Measurements from ENCODE around the gene CSK. TPM values are rescaled to one million over a fixed set of nuclear protein-coding genes. Genes with fewer than 3 reads are reported as not detected.

The CSK gene
- total and polyA plus RNA-seq, 2 of the 8 experiments (the other 6 are each of a cell fraction or from before 2014, with no cell fraction given) = 13.7 to 50.2 TPM

DNA sequence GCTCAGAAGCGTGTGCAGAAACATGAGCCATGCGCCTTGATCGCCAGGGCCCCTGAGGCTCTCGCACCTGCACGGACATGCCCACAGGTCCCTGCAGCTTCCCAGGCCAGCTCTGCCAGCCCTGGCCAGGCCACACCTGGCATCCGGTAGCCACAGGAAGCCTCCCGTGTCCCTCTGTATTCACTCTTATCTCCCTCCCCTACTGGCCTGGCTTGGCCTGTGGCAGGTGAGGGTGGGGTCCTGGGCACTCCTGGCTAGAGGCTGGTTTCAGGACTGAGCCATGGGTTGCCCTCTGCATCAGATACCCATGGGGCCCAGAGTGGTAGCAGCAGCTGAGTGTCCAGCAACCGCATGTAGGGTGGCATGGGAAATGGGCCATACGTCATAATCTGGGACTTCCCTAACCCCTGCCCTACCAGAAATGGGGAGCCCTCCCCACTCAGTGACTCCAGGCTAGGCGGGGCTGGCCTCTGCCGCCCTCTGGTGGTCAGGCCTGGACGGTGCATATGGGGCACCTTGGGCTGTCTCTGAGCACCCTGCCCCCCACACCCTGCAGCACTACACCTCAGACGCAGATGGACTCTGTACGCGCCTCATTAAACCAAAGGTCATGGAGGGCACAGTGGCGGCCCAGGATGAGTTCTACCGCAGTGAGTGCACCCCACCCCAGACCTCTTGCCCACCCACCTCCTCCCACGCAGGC is 18.1 kb downstream of the CSK start (continued):
- TF ChIP-seq NRF1 (IDR thresholded peaks at IDR 0.05; ENCODE audit: low read depth, low read length) = no peak
- TF ChIP-seq, protein P1, sequence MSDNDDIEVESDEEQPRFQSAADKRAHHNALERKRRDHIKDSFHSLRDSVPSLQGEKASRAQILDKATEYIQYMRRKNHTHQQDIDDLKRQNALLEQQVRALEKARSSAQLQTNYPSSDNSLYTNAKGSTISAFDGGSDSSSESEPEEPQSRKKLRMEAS (IDR thresholded peaks at IDR 0.05) = peak; percentile 57
- TF ChIP-seq, protein P2, sequence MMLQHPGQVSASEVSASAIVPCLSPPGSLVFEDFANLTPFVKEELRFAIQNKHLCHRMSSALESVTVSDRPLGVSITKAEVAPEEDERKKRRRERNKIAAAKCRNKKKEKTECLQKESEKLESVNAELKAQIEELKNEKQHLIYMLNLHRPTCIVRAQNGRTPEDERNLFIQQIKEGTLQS (IDR thresholded peaks at IDR 0.05; ENCODE audit: insufficient read depth, low read depth, low read length) = no peak
- TF ChIP-seq SP2 (IDR thresholded peaks at IDR 0.05; ENCODE audit: low read length) = no peak
- no peak for TF ChIP-seq CBX8 (IDR thresholded peaks at IDR 0.05; ENCODE audit: borderline replicate concordance, low read depth, low read length)
- no peak for TF ChIP-seq KDM5A (IDR thresholded peaks at IDR 0.05; ENCODE audit: low read length)
- TF ChIP-seq EZH2 (IDR thresholded peaks at IDR 0.05; ENCODE audit: low read depth, low read length, severe bottlenecking) = no peak
- no peak for TF ChIP-seq BCL11A (IDR thresholded peaks at IDR 0.05; ENCODE audit: low read depth in 2 of 2, low read length in 2 of 2)
- TF ChIP-seq JUND (IDR thresholded peaks at IDR 0.05; ENCODE audit: low read length) = 0 out of 2 replicates have a peak, but pooled peaks have one; percentile 61
- no peak for TF ChIP-seq HDAC6 (IDR thresholded peaks at IDR 0.05; ENCODE audit: low read depth, low read length)
- 0 out of 2 replicates have a peak, but pooled peaks have one; percentile 13 for TF ChIP-seq TEAD4 (IDR thresholded peaks at IDR 0.05; ENCODE audit: low read depth, low read length)
- TF ChIP-seq SIX5 (IDR thresholded peaks at IDR 0.05; ENCODE audit: low read depth, low read length) = no peak
- TF ChIP-seq TBP (IDR thresholded peaks at IDR 0.05; ENCODE audit: low read depth, low read length) = no peak; the same call in 1 of the 2 replicates
- 0 out of 2 replicates have a peak, but pooled peaks have one; percentile 17 for TF ChIP-seq CHD2 (IDR thresholded peaks at IDR 0.05; ENCODE audit: low read length)
- TF ChIP-seq EP300 (IDR thresholded peaks at IDR 0.05; ENCODE audit: borderline replicate concordance in 1 of 2, low read depth in 2 of 2, low read length in 2 of 2) = peak in 1 of 2 experiments; percentile 23; a peak in 1 of 3 replicates
- no peak for TF ChIP-seq HDAC2 (IDR thresholded peaks at IDR 0.05; ENCODE audit: borderline replicate concordance in 1 of 2, low read depth in 2 of 2, low read length in 2 of 2)
- TF ChIP-seq SRF (IDR thresholded peaks at IDR 0.05; ENCODE audit: low read depth, low read length) = no peak
- TF ChIP-seq, protein P3, sequence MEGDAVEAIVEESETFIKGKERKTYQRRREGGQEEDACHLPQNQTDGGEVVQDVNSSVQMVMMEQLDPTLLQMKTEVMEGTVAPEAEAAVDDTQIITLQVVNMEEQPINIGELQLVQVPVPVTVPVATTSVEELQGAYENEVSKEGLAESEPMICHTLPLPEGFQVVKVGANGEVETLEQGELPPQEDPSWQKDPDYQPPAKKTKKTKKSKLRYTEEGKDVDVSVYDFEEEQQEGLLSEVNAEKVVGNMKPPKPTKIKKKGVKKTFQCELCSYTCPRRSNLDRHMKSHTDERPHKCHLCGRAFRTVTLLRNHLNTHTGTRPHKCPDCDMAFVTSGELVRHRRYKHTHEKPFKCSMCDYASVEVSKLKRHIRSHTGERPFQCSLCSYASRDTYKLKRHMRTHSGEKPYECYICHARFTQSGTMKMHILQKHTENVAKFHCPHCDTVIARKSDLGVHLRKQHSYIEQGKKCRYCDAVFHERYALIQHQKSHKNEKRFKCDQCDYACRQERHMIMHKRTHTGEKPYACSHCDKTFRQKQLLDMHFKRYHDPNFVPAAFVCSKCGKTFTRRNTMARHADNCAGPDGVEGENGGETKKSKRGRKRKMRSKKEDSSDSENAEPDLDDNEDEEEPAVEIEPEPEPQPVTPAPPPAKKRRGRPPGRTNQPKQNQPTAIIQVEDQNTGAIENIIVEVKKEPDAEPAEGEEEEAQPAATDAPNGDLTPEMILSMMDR (IDR thresholded peaks at IDR 0.05; ENCODE audit: control extremely low read depth in 1 of 3, insufficient read depth in 1 of 3, low read depth in 1 of 3, low read length in 3 of 3) = peak; percentile 96 to 99 (median 99)
- no peak for TF ChIP-seq NANOG (IDR thresholded peaks at IDR 0.05; ENCODE audit: insufficient read depth, low read depth, low read length, poor library complexity, severe bottlenecking)
- no peak for TF ChIP-seq RXRA (IDR thresholded peaks at IDR 0.05; ENCODE audit: insufficient read depth, low read depth, low read length)
